GM12878 (cell line): ENCODE data around the gene STAMBP.

Source experiments
- ATF7 ChIP-seq: fragments of 450-650 bp; IDR thresholded peaks from 2 replicates; pipeline ENCODE4 v1.6.1; 2016; ENCODE audit warnings: low read depth, mild to moderate bottlenecking
- BCLAF1 ChIP-seq: fragments of 450-650 bp; IDR thresholded peaks from 2 replicates; pipeline ENCODE4 v1.6.1; 2017; ENCODE audit warnings: antibody characterized with exemption, mild to moderate bottlenecking, moderate library complexity
- CEBPB ChIP-seq, 2 experiments: fragments of 150-350 bp in 1 of 2; IDR thresholded peaks; 2 replicates each; pipeline ENCODE4 v1.6.1; 2012 to 2014; ENCODE audit warnings: low read depth in 2 of 2, low read length in 2 of 2, borderline replicate concordance in 1 of 2, inconsistent platforms in 1 of 2
- CTCF ChIP-seq, 3 experiments: IDR thresholded peaks in 2 of 3; conservative IDR thresholded peaks in 1 of 3; 2 replicates each; pipeline ENCODE4 v1.5.1; 2011; ENCODE audit warnings: low read depth in 3 of 3, low read length in 3 of 3, mild to moderate bottlenecking in 3 of 3, control low read depth in 2 of 3, moderate library complexity in 2 of 3, inconsistent platforms in 1 of 3, mixed read lengths in 1 of 3; ENCODE audit not compliant: control insufficient read depth in 2 of 3, insufficient read depth in 1 of 3; ENCODE audit errors: extremely low read depth in 1 of 3
- ETV6 ChIP-seq, 2 experiments: fragments of 450-650 bp in 1 of 2; IDR thresholded peaks in 1 of 2; conservative IDR thresholded peaks in 1 of 2; 2 replicates each; pipeline ENCODE4 v1.6.1; 2014; ENCODE audit warnings: antibody characterized with exemption in 1 of 2, borderline replicate concordance in 1 of 2, low read depth in 1 of 2, mild to moderate bottlenecking in 1 of 2, moderate library complexity in 1 of 2
- SIN3A ChIP-seq: IDR thresholded peaks from 2 replicates; pipeline ENCODE4 v1.6.1; 2012; ENCODE audit warnings: low read depth, low read length, improper control_type of control experiment
- USF1 ChIP-seq: IDR thresholded peaks from 2 replicates; pipeline ENCODE4 v1.6.1; 2011; ENCODE audit warnings: borderline replicate concordance, low read depth, mild to moderate bottlenecking, moderate library complexity, mixed read lengths, low read length; ENCODE audit not compliant: insufficient read depth; ENCODE audit errors: extremely low read length
- ZNF24 ChIP-seq: fragments of 450-650 bp; IDR thresholded peaks from 2 replicates; pipeline ENCODE4 v1.6.1; 2017; ENCODE audit warnings: antibody characterized with exemption, mild to moderate bottlenecking
- TF ChIP-seq, protein P1 (sequence below): fragments of 450-650 bp; IDR thresholded peaks from 2 replicates; pipeline ENCODE4 v1.6.1; 2018; ENCODE audit warnings: borderline replicate concordance, mild to moderate bottlenecking; ENCODE audit not compliant: partially characterized antibody

GRCh38 chr2:73841912-73842738 lies 13.4 kb downstream of the STAMBP start:
- TF ChIP-seq SIN3A, result no peak
- TF ChIP-seq USF1, result no peak
- no peak for TF ChIP-seq CEBPB (IDR thresholded peaks at IDR 0.05; ENCODE audit: borderline replicate concordance in 1 of 2, low read depth in 2 of 2, low read length in 2 of 2)
- no peak for TF ChIP-seq ATF7
- no peak for TF ChIP-seq CTCF (IDR thresholded peaks at IDR 0.05 in 2 of 3, conservative IDR thresholded peaks at IDR 0.05 in 1 of 3; ENCODE audit: control insufficient read depth in 2 of 3, extremely low read depth in 1 of 3, insufficient read depth in 1 of 3, low read depth in 3 of 3, low read length in 3 of 3)
- TF ChIP-seq ZNF24, result no peak
- TF ChIP-seq ETV6 (conservative IDR thresholded peaks at IDR 0.05 in 1 of 2, IDR thresholded peaks at IDR 0.05 in 1 of 2; ENCODE audit: borderline replicate concordance in 1 of 2, low read depth in 1 of 2), result no peak
- TF ChIP-seq, protein P1, sequence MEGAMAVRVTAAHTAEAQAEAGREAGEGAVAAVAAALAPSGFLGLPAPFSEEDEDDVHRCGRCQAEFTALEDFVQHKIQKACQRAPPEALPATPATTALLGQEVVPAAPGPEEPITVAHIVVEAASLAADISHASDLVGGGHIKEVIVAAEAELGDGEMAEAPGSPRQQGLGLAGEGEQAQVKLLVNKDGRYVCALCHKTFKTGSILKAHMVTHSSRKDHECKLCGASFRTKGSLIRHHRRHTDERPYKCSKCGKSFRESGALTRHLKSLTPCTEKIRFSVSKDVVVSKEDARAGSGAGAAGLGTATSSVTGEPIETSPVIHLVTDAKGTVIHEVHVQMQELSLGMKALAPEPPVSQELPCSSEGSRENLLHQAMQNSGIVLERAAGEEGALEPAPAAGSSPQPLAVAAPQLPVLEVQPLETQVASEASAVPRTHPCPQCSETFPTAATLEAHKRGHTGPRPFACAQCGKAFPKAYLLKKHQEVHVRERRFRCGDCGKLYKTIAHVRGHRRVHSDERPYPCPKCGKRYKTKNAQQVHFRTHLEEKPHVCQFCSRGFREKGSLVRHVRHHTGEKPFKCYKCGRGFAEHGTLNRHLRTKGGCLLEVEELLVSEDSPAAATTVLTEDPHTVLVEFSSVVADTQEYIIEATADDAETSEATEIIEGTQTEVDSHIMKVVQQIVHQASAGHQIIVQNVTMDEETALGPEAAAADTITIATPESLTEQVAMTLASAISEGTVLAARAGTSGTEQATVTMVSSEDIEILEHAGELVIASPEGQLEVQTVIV, result no peak
- no peak for TF ChIP-seq BCLAF1
